GM10266 (cell line): ENCODE results near the gene PIGU.

ENCODE experiments used
- DNase-seq: peaks from one replicate; pipeline ENCODE4 v3.0.0; 2012; ENCODE audit errors: extremely low spot score
- CTCF ChIP-seq: IDR thresholded peaks from 2 replicates; pipeline ENCODE4 v1.5.1; 2012; ENCODE audit warnings: mild to moderate bottlenecking, low read depth; ENCODE audit not compliant: control insufficient read depth, insufficient read depth; ENCODE audit errors: missing control alignments

The PIGU gene

GRCh38 chr20:34583544-34583943, 93.3 kb downstream of the PIGU start:
- no peak for DNase-seq
- TF ChIP-seq CTCF: no peak

GRCh38 chr20:34582911-34583310, 94.0 kb downstream of the PIGU start:
- no peak for DNase-seq
- no peak for TF ChIP-seq CTCF

GRCh38 chr20:34582221-34582620, 94.7 kb downstream of the PIGU start:
- DNase-seq: no peak
- no peak for TF ChIP-seq CTCF

- no peak for DNase-seq
- no peak for TF ChIP-seq CTCF
These were observed 95.3 kb downstream of the PIGU start for GRCh38 chr20:34581341-34582184.

- no peak for DNase-seq
- no peak for TF ChIP-seq CTCF
These were observed 96.6 kb downstream of the PIGU start for GRCh38 chr20:34579979-34580940.

- no peak for TF ChIP-seq CTCF
- no peak for DNase-seq
These were observed 97.5 kb downstream of the PIGU start for GRCh38 chr20:34579191-34579978.
